Stromal cell of bone marrow (primary cell): ENCODE data around the gene MC4R.

Experiments
- DNase-seq: peaks from one replicate; pipeline ENCODE4 v3.0.0-alpha.2; 2012; ENCODE audit warnings: low read depth

MC4R gene

GRCh38 chr18:60327880-60328279 is 44.7 kb downstream of the MC4R start:
- no peak for DNase-seq

- no peak for DNase-seq
Measured at GRCh38 chr18:60322591-60322990, 50.0 kb downstream of the MC4R start.
